ENCODE measurements around the gene RASL10A. TPM values are rescaled to one million over a fixed set of nuclear protein-coding genes. Genes with fewer than 3 reads are reported as not detected.
A peak's percentile ranks its signal among the peaks of the same experiment; 100 is the strongest.

Gene RASL10A
- total and polyA plus RNA-seq, 10 donors: 0.54 to 6.1 (median 2.3) TPM

- Histone ChIP-seq H3K4me3 (peak overlapping the region in 1 of 8 donors; percentile 67), H3K4me1 (peaks cover 26 to 75% (median 61%) of the 10 kb centered on the region in 6 donors), H3K9me3 (no peaks in the 10 kb centered on the region), H3K27me3 (replicated peaks in 1 of 7) (peaks cover 0 to 68% (median 50%) of the 10 kb centered on the region in 7 donors), H3K36me3 (peaks cover 0 to 10% (median 0%) of the 10 kb centered on the region in 6 donors), H3K27ac (no peak overlapping the region)
- DNase-seq: peak; percentile 73
- WGBS, 5 donors: 22 to 34% (median 26%) methylated on average over 39 to 51 of the region's 51 CpGs
- intact Hi-C loops (cut with DNase I; ENCODE audit: low total_unique reads): no loop called here
- TF ChIP-seq POLR2AphosphoS5 (IDR thresholded peaks at IDR 0.05) (no peak), POLR2A (IDR thresholded peaks at IDR 0.05) (no peak), CTCF (IDR thresholded peaks at IDR 0.05 in 8 of 11, conservative IDR thresholded peaks at IDR 0.05 in 3 of 11) (no peak)
Observed at GRCh38 chr22:29313576-29314466, 1.7 kb downstream of the RASL10A start.

GRCh38 chr22:29313126-29313575 lies 2.3 kb downstream of the RASL10A start:
- peak; percentile 75 for DNase-seq
- intact Hi-C loops (cut with DNase I; ENCODE audit: low total_unique reads): no loop called here
- WGBS, 5 donors: 20 to 32% (median 22%) methylated on average over 17 to 44 of the region's 44 CpGs
- H3K27me3 ChIP-seq (replicated peaks in 1 of 7): peaks cover 0 to 72% (median 50%) of the 10 kb centered on the region in 7 donors
- peaks cover 0 to 10% (median 0%) of the 10 kb centered on the region in 6 donors for H3K36me3 ChIP-seq
- H3K9me3 ChIP-seq: no peaks in the 10 kb centered on the region
- peak overlapping the region in 1 of 8 donors; percentile 67 for H3K4me3 ChIP-seq
- H3K27ac ChIP-seq: no peak overlapping the region
- H3K4me1 ChIP-seq: peaks cover 31 to 81% (median 68%) of the 10 kb centered on the region in 6 donors
- TF ChIP-seq CTCF (IDR thresholded peaks at IDR 0.05 in 8 of 11, conservative IDR thresholded peaks at IDR 0.05 in 3 of 11) (peak in 9 of 11 experiments; percentile 19 to 75 (median 58)), POLR2A (IDR thresholded peaks at IDR 0.05) (no peak), POLR2AphosphoS5 (IDR thresholded peaks at IDR 0.05) (peak; percentile 30 to 77 (median 75))

- Histone ChIP-seq H3K27ac (no peak overlapping the region), H3K27me3 (replicated peaks in 1 of 7) (peaks cover 0 to 79% (median 50%) of the 10 kb centered on the region in 7 donors), H3K36me3 (peaks cover 0 to 10% (median 0%) of the 10 kb centered on the region in 6 donors), H3K4me3 (no peak overlapping the region), H3K4me1 (peaks cover 32 to 88% (median 74%) of the 10 kb centered on the region in 6 donors), H3K9me3 (no peaks in the 10 kb centered on the region)
- TF ChIP-seq POLR2A (IDR thresholded peaks at IDR 0.05) (no peak), CTCF (IDR thresholded peaks at IDR 0.05 in 8 of 11, conservative IDR thresholded peaks at IDR 0.05 in 3 of 11) (no peak), POLR2AphosphoS5 (IDR thresholded peaks at IDR 0.05) (no peak)
- intact Hi-C loops (cut with DNase I; ENCODE audit: low total_unique reads): no loop called here
- 86 to 96% (median 90%) methylated on average over 24 to 25 of the region's 25 CpGs for WGBS, 5 donors
- peak; percentile 72 for DNase-seq
Observed at GRCh38 chr22:29312218-29313125, 3.0 kb downstream of the RASL10A start.

Measured in spleen (tissue), 11 donors.